K562 (cell line): ENCODE data around the gene UBE2G2. TPM values are rescaled to one million over a fixed set of nuclear protein-coding genes. Genes with fewer than 3 reads are reported as not detected.

ENCODE experiments used
- BACH1 ChIP-seq: fragments of 200-800 bp; sonication (Bioruptor generic); IDR thresholded peaks from 2 replicates; pipeline ENCODE4 v1.6.1; 2016; ENCODE audit warnings: missing genetic modification characterization, missing compliant biosample characterization
- CBFA2T3 ChIP-seq: fragments of 450-650 bp; IDR thresholded peaks from 2 replicates; pipeline ENCODE4 v1.6.1; 2017
- CHD4 ChIP-seq: fragments of 200-600 bp; sonication (generic); IDR thresholded peaks from 3 replicates; pipeline ENCODE4 v1.6.1; 2012; ENCODE audit warnings: low read depth, mild to moderate bottlenecking, mixed read lengths, low read length, inconsistent platforms; ENCODE audit not compliant: insufficient read depth, insufficient replicate concordance, poor library complexity, severe bottlenecking
- CREM ChIP-seq: IDR thresholded peaks from 2 replicates; pipeline ENCODE4 v1.6.1; 2014; ENCODE audit warnings: antibody characterized with exemption, low read depth
- CTBP1 ChIP-seq: fragments of 450-650 bp; IDR thresholded peaks from 2 replicates; pipeline ENCODE4 v1.6.1; 2016; ENCODE audit warnings: borderline replicate concordance
- EGR1 ChIP-seq: fragments of 450-650 bp; conservative IDR thresholded peaks from 2 replicates; pipeline ENCODE4 v1.6.1; 2017; ENCODE audit warnings: mild to moderate bottlenecking
- HCFC1 ChIP-seq: IDR thresholded peaks from 2 replicates; pipeline ENCODE4 v1.6.1; 2012; ENCODE audit warnings: low read depth, low read length, improper control_type of control experiment
- HNRNPK ChIP-seq: fragments of 200-400 bp; formaldehyde crosslinking; IDR thresholded peaks from one replicate; pipeline ENCODE4 v1.6.1; 2018; ENCODE audit warnings: mild to moderate bottlenecking, low read depth, low read length; ENCODE audit not compliant: poor library complexity, severe bottlenecking
- NR2C2 ChIP-seq, 2 experiments: fragments of 200-800 bp in 1 of 2; sonication (Bioruptor generic) in 1 of 2; sonication (generic) in 1 of 2; formaldehyde crosslinking in 1 of 2; IDR thresholded peaks; 2 replicates each; pipeline versions ENCODE4 v1.6.1 to v1.8.0; 2016 to 2022; ENCODE audit warnings: mild to moderate bottlenecking in 1 of 2, missing compliant biosample characterization in 1 of 2, missing genetic modification characterization in 1 of 2, missing genetic modification reagents in 1 of 2
- PHF20 ChIP-seq: fragments of 450-650 bp; IDR thresholded peaks from 2 replicates; pipeline ENCODE4 v1.6.1; 2018; ENCODE audit not compliant: partially characterized antibody
- PRPF4 ChIP-seq: fragments of 200-400 bp; formaldehyde crosslinking; IDR thresholded peaks from one replicate; pipeline ENCODE4 v1.6.1; 2017; ENCODE audit warnings: low read length, low read depth, mild to moderate bottlenecking; ENCODE audit not compliant: insufficient read depth, poor library complexity, severe bottlenecking
- SNRNP70 ChIP-seq: fragments of 200-400 bp; formaldehyde crosslinking; optimal IDR thresholded peaks from 2 replicates; pipeline ENCODE3; 2017; ENCODE audit warnings: low read depth, low read length
- SPI1 ChIP-seq: IDR thresholded peaks from 2 replicates; pipeline ENCODE4 v1.6.1; 2011; ENCODE audit warnings: low read depth, low read length, control low read depth, borderline replicate concordance
- SUPT5H ChIP-seq: fragments of 450-650 bp; IDR thresholded peaks from 2 replicates; pipeline ENCODE4 v1.6.1; 2016
- TEAD1 ChIP-seq, 2 experiments: fragments of 450-650 bp in 1 of 2; sonication (generic) in 1 of 2; formaldehyde crosslinking; IDR thresholded peaks; 2 replicates each; pipeline versions ENCODE4 v1.4.0 to v1.8.0; 2020 to 2022; ENCODE audit warnings: mild to moderate bottlenecking in 2 of 2, missing genetic modification reagents in 1 of 2
- TFAP4 ChIP-seq: sonication (generic); formaldehyde crosslinking; IDR thresholded peaks from 2 replicates; pipeline ENCODE4 v1.8.0; 2022; ENCODE audit warnings: missing genetic modification reagents, mild to moderate bottlenecking, moderate library complexity, borderline replicate concordance
- ZNF655 ChIP-seq: fragments of 250-450 bp; sonication (Bioruptor Pico); IDR thresholded peaks from 2 replicates; pipeline ENCODE4 v1.5.0; 2021
- ZNF717 ChIP-seq: fragments of 250-450 bp; sonication (Bioruptor Pico); IDR thresholded peaks from 2 replicates; pipeline ENCODE4 v1.5.0; 2021
- polyA plus RNA-seq, 8 experiments: library from polyadenylated mRNA; depleted of rRNA in 4 of 8; stranded (reverse) in 5 of 8; unstranded in 3 of 8; fragments of >200 nt; fragmentation: Nextera tagmentation in 2 of 8; fragmentation: Illumina TruSeq in 1 of 8; extraction: Ambion mirVana in 2 of 8; extraction: Trizol in 1 of 8; gene quantifications; 2 replicates each; pipeline versions ENCODE4 v1.2.1 to v1.2.3, GENCODE V29; 2011 to 2014; ENCODE audit warnings: inconsistent platforms in 1 of 8, missing spikeins in 1 of 8
- total RNA-seq, 7 experiments: library from RNA; depleted of rRNA in 6 of 7; stranded (reverse); fragments of >200 nt in 6 of 7; fragmentation: Illumina TruSeq in 2 of 7; extraction: Trizol in 2 of 7; gene quantifications; 2 replicates each; pipeline versions ENCODE4 v1.2.1 to v1.2.3, GENCODE V29; 2011 to 2021; ENCODE audit warnings: low replicate concordance in 1 of 7

Gene UBE2G2
- total and polyA plus RNA-seq, 9 of the 15 experiments (the other 6 are each of a cell fraction or from before 2014, with no cell fraction given) = 47.5 to 225 (median 140) TPM

- TF ChIP-seq TFAP4 (CRISPR knock-in tag) = peak; percentile 49; the same call in 1 of the 2 replicates
- TF ChIP-seq CTBP1 = 0 out of 2 replicates have a peak, but pooled peaks have one; percentile 16
- peak; percentile 84 for TF ChIP-seq EGR1
- no peak for TF ChIP-seq HCFC1
- TF ChIP-seq TEAD1 (CRISPR knock-in tag; IDR thresholded peaks at IDR 0.05) = no peak
- no peak for TF ChIP-seq SNRNP70
- no peak for TF ChIP-seq BACH1 (tag)
- TF ChIP-seq SUPT5H = no peak
- no peak for TF ChIP-seq ZNF717 (CRISPR knock-in tag)
- peak; percentile 47; the same call in 1 of the 2 replicates for TF ChIP-seq SPI1
- TF ChIP-seq HNRNPK = no peak
- TF ChIP-seq NR2C2 (CRISPR knock-in tag; IDR thresholded peaks at IDR 0.05) = no peak
- peak; percentile 33; the same call in 1 of the 2 replicates for TF ChIP-seq NR2C2 (tag; IDR thresholded peaks at IDR 0.05)
- 0 out of 2 replicates have a peak, but pooled peaks have one; percentile 34 for TF ChIP-seq CREM
- no peak for TF ChIP-seq CHD4
- TF ChIP-seq PHF20 = no peak
- peak; percentile 23; the same call in 1 of the 2 replicates for TF ChIP-seq CBFA2T3
- TF ChIP-seq ZNF655 (CRISPR knock-in tag) = no peak
- no peak for TF ChIP-seq PRPF4
Observed at GRCh38 chr21:44730951-44731579, 70.6 kb downstream of the UBE2G2 start (continued).
